PC-3 (cell line): ENCODE results near the gene RC3H1. TPM values are rescaled to one million over a fixed set of nuclear protein-coding genes. Genes with fewer than 3 reads are reported as not detected.

Experiments
- ATAC-seq: fragments of 200-7000 bp; cut with Tn5 transposase; 2 replicates; pipeline ENCODE4 v1.9.1; 2020; ENCODE audit warnings: mild to moderate bottlenecking, moderate library complexity
- BruUV-seq: library from RNA; stranded (reverse); fragments of 400-500 nt; replicated peaks from 2 replicates; lab custom pipeline; 2021; lab: Mats Ljungman, UMichigan
- CTCF ChIA-PET: fragments of 300-600 bp; sonication (Branson Sonifier 250); formaldehyde crosslinking; loops from one replicate; lab custom pipeline; 2022; ENCODE audit warnings: antibody characterized with exemption; lab: Charles Lee
- POLR2A ChIA-PET: fragments of 300-600 bp; sonication (Branson Sonifier 250); formaldehyde crosslinking; loops from one replicate; lab custom pipeline; 2022; ENCODE audit warnings: antibody characterized with exemption; ENCODE audit not compliant: unreplicated experiment; lab: Charles Lee
- DNase-seq: peaks from one replicate; pipeline ENCODE4 v3.0.0-alpha.2; 2015
- H2AFZ ChIP-seq: fragments of 300-600 bp; sonication (generic); 2 replicates; pipeline ENCODE4 v1.6.0; 2016; ENCODE audit warnings: antibody characterized with exemption, low read length
- H3F3A ChIP-seq: fragments of 300-600 bp; sonication (generic); one replicate; pipeline ENCODE4 v1.6.0; 2017; ENCODE audit warnings: antibody characterized with exemption, low read length, control low read depth, mild to moderate bottlenecking; ENCODE audit not compliant: unreplicated experiment
- H3K27ac ChIP-seq: fragments of 300-600 bp; sonication (generic); 2 replicates; pipeline ENCODE4 v1.5.1; 2016; ENCODE audit warnings: mild to moderate bottlenecking, low read length
- H3K27me3 ChIP-seq: fragments of 300-600 bp; sonication (generic); 2 replicates; pipeline ENCODE4 v1.6.1; 2016; ENCODE audit warnings: low read length, mixed read lengths
- H3K36me3 ChIP-seq: fragments of 300-600 bp; sonication (generic); 2 replicates; pipeline ENCODE4 v1.6.1; 2016; ENCODE audit warnings: low read depth, mixed run types, low read length, mixed read lengths
- H3K4me1 ChIP-seq: fragments of 300-600 bp; sonication (generic); 2 replicates; pipeline ENCODE4 v1.5.1; 2016; ENCODE audit warnings: low read length; ENCODE audit not compliant: insufficient read depth
- H3K4me2 ChIP-seq: fragments of 300-600 bp; sonication (generic); 2 replicates; pipeline ENCODE4 v1.6.0; 2016; ENCODE audit warnings: low read length
- H3K4me3 ChIP-seq: fragments of 300-600 bp; sonication (generic); 2 replicates; pipeline ENCODE4 v1.5.1; 2016; ENCODE audit warnings: mild to moderate bottlenecking, low read length, mixed read lengths
- H3K79me2 ChIP-seq: fragments of 300-600 bp; sonication (generic); 2 replicates; pipeline ENCODE4 v1.6.1; 2017; ENCODE audit warnings: low read length, mixed read lengths
- H3K9ac ChIP-seq: fragments of 300-600 bp; sonication (generic); 2 replicates; pipeline ENCODE4 v1.6.0; 2016; ENCODE audit warnings: mild to moderate bottlenecking, low read length
- H3K9me2 ChIP-seq: fragments of 300-600 bp; sonication (generic); replicated peaks from 2 replicates; pipeline ENCODE4 v1.6.1; 2016; ENCODE audit warnings: mixed run types, low read length, mixed read lengths
- H3K9me3 ChIP-seq: fragments of 300-600 bp; sonication (generic); 2 replicates; pipeline ENCODE4 v1.6.1; 2016; ENCODE audit warnings: low read length, mixed read lengths
- H4K20me1 ChIP-seq: fragments of 300-600 bp; sonication (generic); 2 replicates; pipeline ENCODE4 v1.6.1; 2016; ENCODE audit warnings: low read length, mixed read lengths
- CTCF ChIP-seq: fragments of 300-600 bp; sonication (generic); conservative IDR thresholded peaks from 2 replicates; pipeline ENCODE4 v1.5.1; 2017; ENCODE audit warnings: antibody characterized with exemption, low read depth, mild to moderate bottlenecking, low read length
- EZH2 ChIP-seq: fragments of 300-600 bp; sonication (generic); IDR thresholded peaks from one replicate; pipeline ENCODE4 v1.6.1; 2017; ENCODE audit warnings: antibody characterized with exemption, mild to moderate bottlenecking, low read length; ENCODE audit not compliant: unreplicated experiment
- EZH2phosphoT487 ChIP-seq: fragments of 300-600 bp; sonication (generic); IDR thresholded peaks from 2 replicates; pipeline ENCODE4 v1.6.1; 2018; ENCODE audit warnings: mild to moderate bottlenecking, antibody characterized with exemption, low read length, borderline replicate concordance
- intact Hi-C: fragments of 100-400 bp; cut with micrococcal nuclease; formaldehyde crosslinking; loops from 2 replicates; pipeline ENCODE4 v1.9.0; 2023
- total RNA-seq: library from RNA; depleted of rRNA; stranded (reverse); fragments of >200 nt; gene quantifications from 2 replicates; pipeline ENCODE4 v1.2.3, GENCODE V29; 2014

RC3H1 gene
- total RNA-seq, 1 experiment from 2014 or later: 7.5 TPM

GRCh38 chr1:174041369-174041768 lies 19.2 kb upstream of the RC3H1 start:
- Histone ChIP-seq H3K9me2 (no peaks in the 10 kb centered on the region), H3K36me3 (no peaks in the 10 kb centered on the region), H3F3A (no peaks in the 10 kb centered on the region), H3K27ac (no peak overlapping the region), H2AFZ (no peak overlapping the region), H3K4me3 (no peak overlapping the region), H3K9ac (no peak overlapping the region), H3K9me3 (no peaks in the 10 kb centered on the region), H3K4me2 (no peak overlapping the region), H4K20me1 (no peaks in the 10 kb centered on the region), H3K79me2 (no peaks in the 10 kb centered on the region), H3K4me1 (peaks cover 12% of the 10 kb centered on the region), H3K27me3 (no peaks in the 10 kb centered on the region)
- peak; percentile 4 for DNase-seq
- CTCF ChIA-PET: no interaction called here
- intact Hi-C loops: no loop called here
- TF ChIP-seq EZH2: no peak
- TF ChIP-seq CTCF: no peak
- no peak for TF ChIP-seq EZH2phosphoT487
- POLR2A ChIA-PET: no interaction called here
- ATAC-seq: no peak
- no TSS peak for BruUV-seq

- ATAC-seq (peak; percentile 96), DNase-seq (peak; percentile 93)
- ChIA-PET POLR2A (no interaction called here), CTCF (no interaction called here)
- Histone ChIP-seq H2AFZ (no peak overlapping the region), H3K4me3 (no peak overlapping the region), H4K20me1 (no peaks in the 10 kb centered on the region), H3K27ac (no peak overlapping the region), H3K4me1 (peaks cover 12% of the 10 kb centered on the region), H3K9ac (no peak overlapping the region), H3K4me2 (no peak overlapping the region), H3K9me2 (no peaks in the 10 kb centered on the region), H3K9me3 (no peaks in the 10 kb centered on the region), H3K27me3 (no peaks in the 10 kb centered on the region), H3K36me3 (no peaks in the 10 kb centered on the region), H3K79me2 (no peaks in the 10 kb centered on the region), H3F3A (no peaks in the 10 kb centered on the region)
- no TSS peak for BruUV-seq
- TF ChIP-seq EZH2 (no peak), EZH2phosphoT487 (no peak), CTCF (no peak)
- intact Hi-C loops: no loop called here
Measured at GRCh38 chr1:174040387-174040786, 18.2 kb upstream of the RC3H1 start.

- no peaks in the 10 kb centered on the region for H3K27me3 ChIP-seq
- H2AFZ ChIP-seq: no peak overlapping the region
- no peak overlapping the region for H3K27ac ChIP-seq
- peaks cover 12% of the 10 kb centered on the region for H3K4me1 ChIP-seq
- no peaks in the 10 kb centered on the region for H3K79me2 ChIP-seq
- no peak for TF ChIP-seq EZH2phosphoT487
- TF ChIP-seq EZH2: no peak
- TF ChIP-seq CTCF: no peak
- no peaks in the 10 kb centered on the region for H3K9me2 ChIP-seq
- H3K4me3 ChIP-seq: no peak overlapping the region
- CTCF ChIA-PET: no interaction called here
- ATAC-seq (no peak), DNase-seq (peak; percentile 11)
- no peaks in the 10 kb centered on the region for H3K9me3 ChIP-seq
- intact Hi-C loops: no loop called here
- no peaks in the 10 kb centered on the region for H3K36me3 ChIP-seq
- H4K20me1 ChIP-seq: no peaks in the 10 kb centered on the region
- no peak overlapping the region for H3K9ac ChIP-seq
- BruUV-seq: no TSS peak
- no peak overlapping the region for H3K4me2 ChIP-seq
- POLR2A ChIA-PET: no interaction called here
- no peaks in the 10 kb centered on the region for H3F3A ChIP-seq
Measured at GRCh38 chr1:174039027-174039426, 16.9 kb upstream of the RC3H1 start.
